Activated naive CD8-positive, alpha-beta T cell treated with anti-CD3 and anti-CD28 coated beads, Interleukin-2, amount 10 ng/mL, durations not matched to agents 7 days and 5 days (primary cell): ENCODE measurements around the gene USP28. TPM values are rescaled to one million over a fixed set of nuclear protein-coding genes. Genes with fewer than 3 reads are reported as not detected.
"Not testable (repeated sequence)": the region's sequence is repeated elsewhere in the genome, so short reads cannot be mapped to it uniquely, and the experiment has no call there.

ENCODE experiments used
- ATAC-seq: fragments of 150-1000 bp; cut with Tn5 transposase; one replicate; pipeline ENCODE4 v1.10.0; 2021; ENCODE audit warnings: low read depth, moderate library complexity
- POLR2A ChIA-PET: fragments of 350-600 bp; sonication (Branson Sonifier 250); formaldehyde crosslinking; loops from one replicate; lab custom pipeline; 2021; ENCODE audit warnings: antibody characterized with exemption; lab: Charles Lee
- DNase-seq: peaks from one replicate; pipeline ENCODE4 v3.0.0; 2021
- H3K27ac Mint-ChIP-seq: one replicate; pipeline ENCODE4 v1.8.0; 2022; ENCODE audit warnings: mild to moderate bottlenecking, mixed read lengths
- H3K27me3 Mint-ChIP-seq: one replicate; pipeline ENCODE4 v1.8.0; 2022; ENCODE audit warnings: mild to moderate bottlenecking, moderate library complexity, mixed read lengths
- H3K36me3 Mint-ChIP-seq: one replicate; pipeline ENCODE4 v1.8.0; 2021; ENCODE audit warnings: mild to moderate bottlenecking, mixed read lengths
- H3K4me1 Mint-ChIP-seq: one replicate; pipeline ENCODE4 v1.8.0; 2021; ENCODE audit warnings: mixed read lengths
- H3K4me3 Mint-ChIP-seq: one replicate; pipeline ENCODE4 v1.8.0; 2022; ENCODE audit warnings: mild to moderate bottlenecking, moderate library complexity, mixed read lengths
- H3K9me3 Mint-ChIP-seq: one replicate; pipeline ENCODE4 v1.8.0; 2021; ENCODE audit warnings: mixed read lengths
- total RNA-seq, 2 experiments: library from RNA; stranded (reverse); gene quantifications; one replicate each; pipeline ENCODE4 v1.2.3, GENCODE V29; 2021

Gene USP28
- total RNA-seq, result 10 to 100 TPM; 43.0 to 44.9 TPM

GRCh38 chr11:113875234-113876073, at the start of gene USP28:
USP28 (minus strand) TSS chr11:113875572; CDS start chr11:113875501, 71 bp downstream.
- DNase-seq (peak; percentile 93), ATAC-seq (peak; percentile 80)
- no peaks in the 10 kb centered on the region for H3K27me3 Mint-ChIP-seq
- H3K9me3 Mint-ChIP-seq, result peaks cover 2% of the 10 kb centered on the region
- H3K36me3 Mint-ChIP-seq, result peaks cover 18% of the 10 kb centered on the region
- H3K27ac Mint-ChIP-seq, result peak within 1 kb of the TSS; percentile 98
- POLR2A ChIA-PET, result interaction anchor here (0.9 to 1.9 kb wide), 5 partner anchors 10 to 308 kb away, joined by 3 to 7 read pairs (median 5); no protein-coding TSS in a partner anchor
- H3K4me1 Mint-ChIP-seq, result peaks cover 44% of the 10 kb centered on the region
- peak within 1 kb of the TSS; percentile 99 for H3K4me3 Mint-ChIP-seq

GRCh38 chr11:113923572-113923971, 48.2 kb upstream of the USP28 start:
- Mint-ChIP-seq H3K4me1 (no peaks in the 10 kb centered on the region), H3K4me3 (no peak overlapping the region), H3K27ac (no peak overlapping the region), H3K9me3 (no peaks in the 10 kb centered on the region), H3K36me3 (no peaks in the 10 kb centered on the region), H3K27me3 (peaks cover 16% of the 10 kb centered on the region)
- DNase-seq (no peak), ATAC-seq (no peak)
- POLR2A ChIA-PET, result no interaction called here

- ATAC-seq, H3K27me3 Mint-ChIP-seq, POLR2A ChIA-PET, H3K27ac Mint-ChIP-seq, H3K4me3 Mint-ChIP-seq, DNase-seq, H3K36me3 Mint-ChIP-seq, H3K4me1 Mint-ChIP-seq, H3K9me3 Mint-ChIP-seq: not testable (repeated sequence)
Observed at GRCh38 chr11:113911491-113911890, 36.1 kb upstream of the USP28 start.

- H3K4me3 Mint-ChIP-seq, result no peak overlapping the region
- no peak for DNase-seq
- H3K27ac Mint-ChIP-seq, result no peak overlapping the region
- POLR2A ChIA-PET, result no interaction called here
- H3K4me1 Mint-ChIP-seq, result no peaks in the 10 kb centered on the region
- no peaks in the 10 kb centered on the region for H3K36me3 Mint-ChIP-seq
- H3K27me3 Mint-ChIP-seq, result peaks cover 16% of the 10 kb centered on the region
- H3K9me3 Mint-ChIP-seq, result no peaks in the 10 kb centered on the region
- ATAC-seq, result no peak
Observed at GRCh38 chr11:113908098-113908497, 32.7 kb upstream of the USP28 start.

GRCh38 chr11:113907681-113908080, 32.3 kb upstream of the USP28 start:
- no peak overlapping the region for H3K4me3 Mint-ChIP-seq

GRCh38 chr11:113907152-113907551, 31.8 kb upstream of the USP28 start:
- no peak overlapping the region for H3K27ac Mint-ChIP-seq
- H3K27me3 Mint-ChIP-seq, result peaks cover 16% of the 10 kb centered on the region
- no peaks in the 10 kb centered on the region for H3K9me3 Mint-ChIP-seq
- H3K4me3 Mint-ChIP-seq, result no peak overlapping the region
- no peaks in the 10 kb centered on the region for H3K36me3 Mint-ChIP-seq
- no peaks in the 10 kb centered on the region for H3K4me1 Mint-ChIP-seq
- POLR2A ChIA-PET, result no interaction called here
- DNase-seq, result no peak
- ATAC-seq, result no peak

More at GRCh38 chr11:113907681-113908080, 32.3 kb upstream of the USP28 start:
- POLR2A ChIA-PET, result no interaction called here
- H3K36me3 Mint-ChIP-seq, result no peaks in the 10 kb centered on the region
- ATAC-seq, result no peak
- no peaks in the 10 kb centered on the region for H3K9me3 Mint-ChIP-seq
- peaks cover 16% of the 10 kb centered on the region for H3K27me3 Mint-ChIP-seq
- DNase-seq, result no peak
- H3K4me1 Mint-ChIP-seq, result no peaks in the 10 kb centered on the region
- H3K27ac Mint-ChIP-seq, result no peak overlapping the region

- no peaks in the 10 kb centered on the region for H3K4me1 Mint-ChIP-seq
- POLR2A ChIA-PET, result no interaction called here
- H3K9me3 Mint-ChIP-seq, result no peaks in the 10 kb centered on the region
- no peak for ATAC-seq
- no peak for DNase-seq
- H3K4me3 Mint-ChIP-seq, result no peak overlapping the region
- H3K27me3 Mint-ChIP-seq, result peaks cover 19% of the 10 kb centered on the region
- no peaks in the 10 kb centered on the region for H3K36me3 Mint-ChIP-seq
- H3K27ac Mint-ChIP-seq, result no peak overlapping the region
Observed at GRCh38 chr11:113906516-113906915, 31.1 kb upstream of the USP28 start.

- POLR2A ChIA-PET, result no interaction called here
- no peak for DNase-seq
- H3K4me3 Mint-ChIP-seq, result no peak overlapping the region
- no peaks in the 10 kb centered on the region for H3K4me1 Mint-ChIP-seq
- no peaks in the 10 kb centered on the region for H3K9me3 Mint-ChIP-seq
- ATAC-seq, result no peak
- no peaks in the 10 kb centered on the region for H3K36me3 Mint-ChIP-seq
- H3K27me3 Mint-ChIP-seq, result peaks cover 19% of the 10 kb centered on the region
- H3K27ac Mint-ChIP-seq, result no peak overlapping the region
Observed at GRCh38 chr11:113906038-113906437, 30.7 kb upstream of the USP28 start.

- no peak for ATAC-seq
- Mint-ChIP-seq H3K27ac (no peak within 1 kb of the TSS), H3K9me3 (no peaks in the 10 kb centered on the region), H3K4me3 (no peak within 1 kb of the TSS), H3K27me3 (peaks cover 19% of the 10 kb centered on the region), H3K36me3 (no peaks in the 10 kb centered on the region), H3K4me1 (no peaks in the 10 kb centered on the region)
- DNase-seq, result no peak
- POLR2A ChIA-PET, result no interaction called here
Observed at GRCh38 chr11:113904379-113905101, 29.2 kb upstream of the USP28 start, which contains the start of gene HTR3B. HTR3B (plus strand) TSS chr11:113904796; CDS start chr11:113904934, 138 bp downstream.

GRCh38 chr11:113901141-113901540, 25.8 kb upstream of the USP28 start:
- POLR2A ChIA-PET, result no interaction called here
- H3K4me1 Mint-ChIP-seq, result peaks cover 1% of the 10 kb centered on the region
- no peak overlapping the region for H3K4me3 Mint-ChIP-seq
- no peak for ATAC-seq
- H3K36me3 Mint-ChIP-seq, result no peaks in the 10 kb centered on the region
- H3K27ac Mint-ChIP-seq, result no peak overlapping the region
- H3K9me3 Mint-ChIP-seq, result no peaks in the 10 kb centered on the region
- DNase-seq, result no peak
- H3K27me3 Mint-ChIP-seq, result peaks cover 12% of the 10 kb centered on the region

GRCh38 chr11:113896156-113896879, 20.9 kb upstream of the USP28 start:
- ATAC-seq, result peak; percentile 65
- H3K27ac Mint-ChIP-seq, result no peak overlapping the region
- POLR2A ChIA-PET, result interaction anchor here (0.6 kb wide), 1 partner anchor 279 kb away, joined by 3 read pairs; no protein-coding TSS in a partner anchor
- no peaks in the 10 kb centered on the region for H3K9me3 Mint-ChIP-seq
- H3K4me1 Mint-ChIP-seq, result peaks cover 5% of the 10 kb centered on the region
- no peaks in the 10 kb centered on the region for H3K36me3 Mint-ChIP-seq
- no peak overlapping the region for H3K4me3 Mint-ChIP-seq
- no peak for DNase-seq
- no peaks in the 10 kb centered on the region for H3K27me3 Mint-ChIP-seq

- no peak for DNase-seq
- H3K27me3 Mint-ChIP-seq, result no peaks in the 10 kb centered on the region
- peaks cover 5% of the 10 kb centered on the region for H3K4me1 Mint-ChIP-seq
- no peak overlapping the region for H3K4me3 Mint-ChIP-seq
- H3K9me3 Mint-ChIP-seq, result no peaks in the 10 kb centered on the region
- POLR2A ChIA-PET, result interaction anchor here (0.6 kb wide), 1 partner anchor 280 kb away, joined by 3 read pairs; no protein-coding TSS in a partner anchor
- no peaks in the 10 kb centered on the region for H3K36me3 Mint-ChIP-seq
- no peak overlapping the region for H3K27ac Mint-ChIP-seq
- no peak for ATAC-seq
Observed at GRCh38 chr11:113895367-113896155, 20.2 kb upstream of the USP28 start.
